NCI-H526 (cell line): ENCODE results near the gene SP8.
"Not testable (repeated sequence)": the region's sequence is repeated elsewhere in the genome, so short reads cannot be mapped to it uniquely, and the experiment has no call there.

ENCODE experiments used
- DNase-seq, 2 experiments: peaks; one replicate each; lab custom pipeline; 2025; lab: John Stamatoyannopoulos, UW

The SP8 gene

DNA sequence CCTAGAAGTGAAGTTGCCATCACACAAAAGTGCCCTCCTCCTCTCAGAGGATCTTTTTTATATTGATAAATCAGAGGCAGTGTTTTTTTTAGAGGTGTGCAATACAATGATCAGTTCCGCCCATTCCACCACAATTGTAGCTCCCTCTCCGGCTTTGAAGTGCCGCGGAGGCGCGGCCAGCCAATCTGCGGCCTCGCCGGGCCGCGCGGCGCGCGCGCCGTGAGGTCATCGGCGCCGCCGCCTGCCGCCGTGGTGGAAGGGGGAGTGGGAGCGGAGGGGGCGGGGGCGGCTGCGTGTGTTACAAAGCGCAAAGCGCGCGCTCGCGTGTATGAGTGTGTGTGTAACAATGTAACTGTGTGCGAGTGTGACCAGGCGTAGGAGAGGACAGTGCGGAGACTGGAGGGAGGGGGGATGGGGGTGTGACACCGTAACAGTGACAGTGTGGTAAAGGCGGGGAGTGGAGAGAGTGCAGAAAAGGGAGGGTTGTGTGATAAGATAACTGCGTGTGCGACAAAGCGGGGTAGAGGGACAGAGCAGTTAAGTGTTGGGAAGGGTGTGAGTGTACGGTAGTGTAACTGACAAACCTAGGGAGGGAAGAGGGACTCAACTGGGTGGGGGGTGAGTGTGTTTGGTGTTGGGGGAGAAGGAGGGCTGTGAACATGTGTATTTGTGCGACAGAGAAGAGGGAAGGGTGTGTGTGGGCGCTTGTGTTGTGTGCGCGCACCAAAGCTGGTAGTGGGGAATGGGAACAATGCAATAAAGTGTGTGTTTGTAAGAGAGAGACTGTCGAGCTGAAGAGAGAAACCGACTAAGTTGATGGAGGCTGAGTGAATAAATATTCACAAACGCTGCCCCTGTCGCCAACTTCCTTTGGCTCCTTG, at the start of gene SP8:
Gene SP8 (minus strand): TSS at position 108 of the 881 bp plus-strand sequence. CDS start 88 bp downstream, at position 20.
- DNase-seq: peak in 1 of 2 experiments; percentile 71

DNA sequence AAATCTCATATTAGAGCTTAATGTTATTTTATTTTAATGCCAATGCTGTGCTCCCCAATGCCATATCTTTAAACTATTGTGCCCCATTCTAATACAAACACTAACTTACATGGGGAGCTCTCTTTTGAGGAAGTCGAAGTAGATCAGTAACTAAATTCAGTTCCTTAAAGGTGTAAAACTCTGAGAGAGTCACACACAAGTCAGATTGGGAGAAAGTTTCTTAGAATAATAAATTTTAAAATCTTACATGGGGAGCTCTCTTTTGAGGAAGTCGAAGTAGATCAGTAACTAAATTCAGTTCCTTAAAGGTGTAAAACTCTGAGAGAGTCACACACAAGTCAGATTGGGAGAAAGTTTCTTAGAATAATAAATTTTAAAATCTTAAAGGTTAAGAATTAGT, 49.7 kb upstream of the SP8 start:
- not testable (repeated sequence) for DNase-seq

DNA sequence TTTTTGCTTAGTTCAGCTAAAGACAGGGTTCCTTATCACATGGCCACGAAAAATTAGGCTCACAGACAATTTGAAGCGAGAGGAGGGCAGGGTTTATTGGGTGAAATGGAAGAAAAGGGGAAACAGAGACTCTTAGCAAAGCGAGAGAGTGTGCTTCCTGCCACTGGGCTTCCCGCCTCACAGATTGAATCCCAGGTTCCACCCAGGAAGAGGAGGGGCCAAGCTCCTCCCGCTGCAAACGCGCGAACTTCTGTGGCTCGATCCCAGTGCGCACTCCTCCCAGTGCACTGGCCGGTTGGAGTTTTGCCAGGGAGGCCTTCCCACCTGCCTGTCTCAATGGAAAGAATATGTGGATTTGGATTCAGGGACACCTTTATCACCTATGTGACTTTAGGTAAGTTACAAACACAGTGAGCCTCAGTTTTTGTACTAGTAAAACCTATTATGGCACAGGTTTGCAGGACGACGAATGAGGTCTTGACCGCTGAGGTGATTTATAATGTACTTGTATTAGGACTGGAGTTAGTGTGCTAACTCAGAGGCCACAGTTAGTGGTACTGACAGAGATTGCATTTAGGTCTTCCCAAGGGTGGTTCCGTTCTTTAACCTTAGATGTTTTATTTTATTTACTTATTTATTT, 48.5 kb upstream of the SP8 start:
- no peak for DNase-seq

DNA sequence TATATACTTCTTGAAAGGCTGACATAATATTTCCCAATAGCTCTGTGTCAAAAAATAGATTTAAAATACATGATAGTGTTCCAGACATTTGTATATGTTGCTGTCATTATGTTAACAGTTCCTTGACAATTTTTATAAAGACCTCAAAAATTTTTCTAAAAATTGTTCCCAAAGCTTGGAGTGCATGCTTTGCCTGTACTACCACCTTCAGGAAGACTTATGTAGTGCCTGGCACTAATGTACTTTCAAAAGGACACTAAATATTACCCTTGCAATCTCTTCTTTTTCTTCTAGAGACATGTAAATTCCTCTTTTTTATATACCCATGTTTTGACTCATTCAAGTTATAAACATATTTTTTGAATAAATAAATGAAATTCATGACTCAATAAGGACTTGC, 48.0 kb upstream of the SP8 start:
- DNase-seq: no peak

DNA sequence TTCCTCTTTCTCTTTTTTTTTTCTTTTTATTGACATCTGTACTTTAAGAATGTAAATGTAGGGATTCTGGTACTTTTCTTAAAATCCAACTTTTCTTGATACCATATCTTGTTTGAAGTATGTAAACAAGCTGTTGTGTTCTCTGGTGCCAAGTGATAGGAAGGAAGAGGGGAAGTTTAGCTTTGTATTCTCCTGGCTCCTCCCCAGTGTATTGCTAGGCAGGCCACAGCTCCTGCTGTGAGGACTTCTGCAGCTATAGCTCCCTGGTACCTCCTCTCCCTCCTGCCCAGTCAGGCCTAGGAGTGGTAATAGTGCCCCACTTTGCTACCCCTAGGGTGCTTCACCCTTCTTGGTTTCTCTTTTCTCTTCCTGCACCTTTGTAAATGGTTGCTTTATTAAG, 45.3 kb upstream of the SP8 start:
- no peak for DNase-seq

DNA sequence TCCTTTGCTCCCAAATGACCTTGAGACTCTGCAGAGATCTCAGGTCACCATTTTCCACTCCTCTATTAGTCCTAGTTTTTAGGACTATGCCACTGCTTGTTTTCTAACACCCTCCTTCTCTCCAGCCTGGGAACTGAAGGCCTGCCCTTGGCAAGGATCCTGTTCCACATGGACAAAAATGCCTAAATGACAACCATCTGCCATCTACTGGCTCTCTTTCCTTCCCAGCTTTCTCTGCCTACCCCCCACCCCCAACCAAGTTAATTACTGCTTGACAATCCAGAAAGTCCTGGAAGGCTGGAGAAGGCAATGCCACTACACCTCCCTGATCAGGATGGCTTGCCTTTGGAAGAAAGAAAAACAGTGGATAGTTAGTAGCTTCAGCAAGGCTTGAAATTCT, 44.8 kb upstream of the SP8 start:
- no peak for DNase-seq

DNA sequence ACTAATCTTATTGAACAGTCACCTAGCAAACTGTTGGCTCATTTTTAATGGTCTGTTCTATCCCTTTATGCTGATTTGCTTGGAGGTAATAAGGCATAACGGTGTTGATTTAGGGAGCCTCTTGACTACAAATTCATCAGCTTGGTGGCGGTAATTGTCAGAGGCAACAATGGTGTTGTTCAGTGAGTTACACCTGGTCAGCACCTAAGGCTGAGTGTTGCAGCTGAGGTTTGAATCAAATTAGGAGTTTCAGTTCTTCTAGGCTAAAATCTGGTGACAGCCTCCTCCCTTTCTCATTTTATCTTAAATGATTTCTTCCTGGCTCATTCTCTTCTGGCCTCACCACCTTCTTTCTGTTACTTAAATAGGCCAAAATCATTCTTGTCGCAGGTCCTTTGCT, 42.3 kb upstream of the SP8 start:
- peak in 1 of 2 experiments; percentile 10 for DNase-seq

DNA sequence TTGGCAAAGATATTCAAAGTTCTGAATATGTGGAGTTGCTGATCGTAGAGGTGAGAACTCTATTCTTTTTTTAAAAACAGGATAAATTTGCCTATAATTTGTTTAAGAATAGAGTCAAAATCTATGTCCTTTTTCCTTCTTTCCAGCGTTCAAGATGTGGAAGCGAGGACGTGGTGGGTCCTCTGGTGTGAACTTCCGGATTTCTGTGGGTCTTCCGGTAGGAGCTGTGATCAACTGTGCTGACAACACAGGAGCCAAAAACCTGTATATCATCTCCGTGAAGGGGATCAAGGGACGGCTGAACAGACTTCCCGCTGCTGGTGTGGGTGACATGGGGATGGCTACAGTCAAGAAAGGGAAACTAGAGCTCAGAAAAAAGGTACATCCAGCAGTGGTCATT, 40.5 kb upstream of the SP8 start:
- DNase-seq: no peak

DNA sequence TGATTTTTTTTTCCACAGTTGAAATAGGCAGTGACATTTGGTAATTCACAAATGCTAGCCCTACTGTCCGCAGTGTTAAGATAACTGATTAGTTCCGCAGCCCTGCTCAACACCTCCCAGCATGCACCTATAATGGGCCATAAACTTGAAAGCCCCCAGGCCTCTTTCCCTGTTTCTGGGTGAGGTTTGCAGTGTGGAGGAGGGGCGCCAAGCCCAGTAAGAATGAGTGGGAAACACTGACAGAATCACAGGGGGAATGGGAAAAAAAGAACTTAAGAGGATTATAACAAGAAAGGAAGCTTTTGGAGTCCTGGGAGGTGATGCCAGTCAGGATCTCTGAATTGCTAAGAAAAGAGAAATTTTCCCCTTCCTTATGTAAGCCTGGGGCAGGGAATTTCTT, 39.6 kb upstream of the SP8 start:
- DNase-seq: no peak

DNA sequence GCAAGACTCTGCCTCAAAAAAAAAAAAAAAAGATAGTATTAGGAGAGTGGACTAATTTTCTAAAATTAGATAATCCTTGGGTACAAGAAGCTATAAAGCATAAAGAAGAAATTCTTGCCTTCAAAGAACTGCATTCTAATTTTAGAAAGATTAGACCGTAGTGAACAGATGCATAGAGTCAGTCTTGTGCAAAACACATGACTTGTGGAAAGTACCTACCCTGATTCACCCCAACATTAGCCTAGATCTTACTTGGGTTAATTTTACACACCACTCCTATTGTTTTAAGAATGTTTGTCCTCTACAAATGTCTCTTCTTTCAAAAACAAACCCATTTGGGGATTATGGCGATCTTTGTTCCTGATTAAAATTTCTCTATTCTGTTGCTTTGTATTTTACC, 38.9 kb upstream of the SP8 start:
- DNase-seq: no peak

DNA sequence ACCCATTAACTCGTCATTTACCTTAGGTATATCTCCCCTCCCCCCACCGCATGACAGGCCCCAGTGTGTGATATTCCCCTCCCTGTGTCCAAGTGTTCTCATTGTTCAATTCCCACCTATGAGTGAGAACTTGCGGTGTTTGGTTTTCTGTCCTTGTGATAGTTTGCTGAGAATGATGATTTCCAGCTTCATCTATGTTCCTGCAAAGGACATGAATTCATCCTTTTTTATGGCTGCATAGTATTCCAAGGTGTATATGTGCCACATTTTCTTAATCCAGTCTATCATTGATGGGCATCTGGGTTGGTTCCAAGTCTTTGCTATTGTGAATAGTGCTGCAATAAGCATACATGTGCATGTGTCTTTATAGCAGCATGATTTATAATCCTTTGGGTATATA, 34.7 kb upstream of the SP8 start:
- DNase-seq: not testable (repeated sequence)

DNA sequence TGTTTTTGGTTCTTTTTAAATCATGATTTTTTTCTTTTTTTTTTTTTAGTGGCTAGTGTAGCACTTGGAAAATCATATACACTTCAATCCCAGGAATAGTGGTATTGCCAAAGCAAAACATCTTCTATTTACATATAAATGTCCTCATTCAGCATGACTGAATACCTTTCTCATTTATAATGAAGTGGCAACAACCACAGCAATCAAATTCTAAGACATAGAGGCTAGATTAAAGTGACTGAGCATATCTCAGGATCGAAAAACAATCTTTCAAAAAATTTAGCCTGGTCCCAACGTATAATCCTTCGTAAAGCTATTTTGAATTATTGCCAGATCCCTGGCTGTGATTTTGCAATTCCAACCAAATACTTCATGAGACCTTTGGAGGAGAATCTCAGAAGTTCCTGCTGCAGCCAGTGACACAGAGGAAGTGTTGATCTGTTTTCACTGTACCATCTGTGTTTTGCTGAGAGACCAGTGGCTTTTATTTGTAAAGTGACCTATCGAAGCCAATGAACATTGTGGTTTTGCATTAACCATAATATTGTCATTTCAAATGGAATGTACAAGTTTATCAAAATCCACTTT, 29.8 kb upstream of the SP8 start:
- DNase-seq: no peak

DNA sequence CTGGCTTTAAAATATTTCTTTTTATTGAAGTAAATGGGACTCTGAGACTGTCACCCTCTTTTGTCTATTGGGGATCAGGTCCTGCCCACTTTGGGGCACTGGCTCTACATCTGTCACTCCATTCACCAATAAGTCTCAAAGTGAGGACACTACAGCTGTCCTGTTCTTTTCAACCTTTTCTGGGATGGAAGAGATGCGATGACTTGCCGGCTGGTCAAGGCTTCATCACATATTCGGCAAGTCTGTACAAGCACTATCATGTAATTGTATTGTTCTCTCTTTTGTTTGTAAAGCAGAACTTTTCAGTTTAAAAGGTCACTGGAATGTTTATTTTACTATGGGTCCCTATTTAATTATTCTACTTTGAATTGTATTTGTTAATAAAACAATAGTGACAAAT, 17.7 kb upstream of the SP8 start:
- DNase-seq: no peak

DNA sequence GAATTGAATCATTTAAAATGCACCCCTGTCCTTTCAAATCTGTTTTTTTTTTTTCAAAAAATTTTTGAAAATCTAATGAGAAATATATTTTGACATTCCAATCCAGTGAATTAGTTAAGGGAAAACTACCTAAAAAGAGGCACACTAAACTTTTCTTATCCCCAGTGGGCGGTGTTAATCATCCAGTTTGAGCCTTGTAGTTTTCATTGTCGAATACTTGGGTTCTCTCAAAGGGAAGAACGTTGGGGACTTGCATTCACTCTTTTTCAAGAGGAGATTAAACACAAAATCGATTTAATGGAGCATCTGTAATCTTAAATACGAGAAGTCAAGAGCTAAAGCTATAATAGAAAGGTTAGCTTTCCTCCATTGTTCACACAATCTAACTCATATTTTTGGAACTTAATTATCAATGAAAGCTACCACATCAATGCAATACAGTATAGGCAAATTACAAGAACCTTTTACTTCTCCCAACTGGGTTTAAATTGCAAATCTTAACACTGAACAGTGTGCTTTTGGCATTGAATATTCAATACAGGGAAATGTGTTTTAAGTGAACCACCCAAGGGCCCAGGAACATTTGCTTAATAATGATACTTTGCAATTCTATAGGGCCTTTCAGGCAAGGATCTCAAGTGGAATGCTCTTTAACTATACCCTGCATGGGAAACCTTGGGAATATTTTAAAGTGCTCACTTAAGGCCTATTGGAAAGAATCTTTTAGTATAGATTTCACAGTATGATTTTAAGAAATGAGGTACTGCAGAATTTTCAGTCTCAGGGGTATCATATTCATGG, 13.1 kb upstream of the SP8 start:
- peak; percentile 85 to 89 for DNase-seq

DNA sequence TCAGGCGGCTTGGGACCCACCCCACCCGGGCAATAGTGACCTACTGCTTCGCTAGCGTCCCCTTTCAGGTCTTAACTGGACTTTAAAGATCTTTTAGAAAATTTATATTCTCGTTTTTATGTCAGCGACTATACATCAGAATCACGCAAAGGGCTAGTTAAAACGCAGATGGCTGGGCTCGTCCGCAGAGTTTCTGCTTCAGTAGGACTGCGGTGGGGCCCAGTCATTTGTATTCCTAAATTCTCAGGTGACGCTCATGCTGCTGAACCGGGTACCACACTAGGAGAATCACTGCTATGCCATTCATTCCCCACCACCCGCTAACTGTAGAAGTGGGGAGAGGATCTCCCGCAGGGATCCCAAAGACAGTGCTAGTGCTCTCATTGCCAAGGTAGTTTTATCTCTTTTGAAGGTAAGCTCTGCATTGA, 12.0 kb upstream of the SP8 start:
- DNase-seq: no peak

DNA sequence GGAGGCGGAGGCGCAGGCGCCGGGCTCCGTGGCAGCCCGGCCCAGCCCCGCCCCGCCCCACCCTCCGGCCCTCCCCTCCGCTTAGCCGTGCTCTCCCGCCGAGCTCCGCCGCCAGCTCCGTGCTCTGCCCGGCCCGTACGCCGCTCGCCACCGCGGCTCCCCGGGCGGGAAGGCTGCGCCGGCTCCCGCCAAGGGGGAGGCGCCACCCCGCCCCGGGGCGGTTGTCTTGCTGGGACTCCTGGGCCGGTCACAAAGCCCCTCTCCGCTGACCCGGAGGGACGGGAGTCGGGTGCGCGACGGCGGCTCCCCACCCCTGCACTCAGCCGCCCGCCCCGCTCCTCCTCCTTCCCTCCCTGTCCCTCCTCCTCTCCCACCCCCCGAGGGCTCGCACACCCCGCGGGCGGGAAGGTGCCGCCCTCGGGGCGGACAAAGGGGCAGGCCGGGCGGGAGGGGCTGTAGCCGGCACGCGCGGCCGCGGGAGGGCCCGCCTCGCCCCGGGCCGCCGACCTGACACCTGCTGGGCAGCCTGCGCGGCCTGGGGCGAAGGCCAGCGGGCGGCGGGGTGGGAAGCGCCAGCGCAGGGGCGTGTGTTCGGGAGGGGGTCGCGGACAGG, 11.5 kb upstream of the SP8 start:
- no peak for DNase-seq

DNA sequence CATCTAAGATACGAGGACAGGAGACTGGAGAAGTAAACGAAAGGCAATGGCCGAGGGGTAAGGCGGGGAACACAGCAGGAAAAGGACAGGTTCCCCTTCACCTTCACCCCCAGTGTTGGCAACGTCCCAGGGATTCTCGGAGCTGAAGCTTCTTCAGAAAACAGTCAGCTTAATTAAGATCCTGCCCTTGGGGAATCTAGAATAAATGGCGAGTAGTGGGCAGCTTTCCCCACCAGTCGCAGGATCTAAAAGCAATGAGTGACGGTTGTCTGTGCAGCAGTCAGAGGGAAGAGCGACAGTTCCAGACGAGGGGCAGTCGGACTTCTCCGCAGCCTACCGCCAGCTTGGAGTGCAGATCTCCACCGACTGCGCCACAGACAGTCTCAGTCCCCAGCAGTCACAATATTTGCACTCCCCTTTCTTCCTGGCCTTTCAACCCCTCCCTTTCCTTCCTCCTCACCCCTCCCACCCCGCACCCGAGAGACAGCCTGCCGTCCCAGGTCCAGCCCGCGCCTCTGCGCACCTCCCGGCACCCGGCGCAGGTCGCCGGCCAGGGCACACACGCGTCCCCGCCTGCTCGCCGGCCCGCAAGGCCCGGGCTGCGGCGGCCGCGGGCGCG, 10.9 kb upstream of the SP8 start:
- peak in 1 of 2 experiments; percentile 61 for DNase-seq

DNA sequence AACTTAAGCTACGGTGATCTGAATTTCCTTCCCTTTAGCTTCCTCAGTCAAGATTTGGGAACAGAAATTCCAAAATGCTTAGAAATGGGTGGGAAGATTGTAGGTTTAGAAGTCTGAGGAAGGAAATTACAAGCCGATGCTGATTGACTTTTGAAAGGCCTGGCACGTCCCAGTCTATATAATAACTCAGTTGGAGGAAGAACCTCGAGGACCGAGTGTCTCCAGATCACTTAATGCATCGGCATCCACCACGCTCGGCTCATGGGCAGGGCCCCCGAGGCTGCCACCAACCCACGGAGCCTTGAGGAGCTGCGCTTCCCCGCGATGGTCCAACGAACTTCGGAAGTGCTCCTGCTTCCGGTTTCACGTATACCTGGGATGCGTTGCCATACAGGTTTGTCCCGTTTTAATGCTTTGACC, 10.4 kb upstream of the SP8 start:
- no peak for DNase-seq

DNA sequence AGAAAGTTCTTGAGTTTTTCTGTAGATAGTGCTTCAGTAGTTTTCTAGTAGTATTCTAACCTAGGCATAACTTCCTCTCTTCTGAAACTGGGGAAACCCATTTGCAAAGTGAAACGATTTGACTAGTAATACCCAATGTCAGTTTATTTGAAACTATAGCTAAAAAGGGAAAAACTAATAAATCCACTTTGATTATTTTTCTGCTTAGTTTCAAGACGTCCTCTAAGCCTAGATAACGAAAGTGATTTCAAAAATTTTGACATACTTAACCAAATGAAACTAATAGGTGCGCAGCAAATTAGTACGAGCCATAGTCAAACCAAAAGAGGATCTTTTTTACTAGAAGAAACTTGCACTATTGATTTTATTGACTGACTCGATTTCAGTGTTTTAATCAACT, 9.8 kb upstream of the SP8 start:
- DNase-seq: no peak

DNA sequence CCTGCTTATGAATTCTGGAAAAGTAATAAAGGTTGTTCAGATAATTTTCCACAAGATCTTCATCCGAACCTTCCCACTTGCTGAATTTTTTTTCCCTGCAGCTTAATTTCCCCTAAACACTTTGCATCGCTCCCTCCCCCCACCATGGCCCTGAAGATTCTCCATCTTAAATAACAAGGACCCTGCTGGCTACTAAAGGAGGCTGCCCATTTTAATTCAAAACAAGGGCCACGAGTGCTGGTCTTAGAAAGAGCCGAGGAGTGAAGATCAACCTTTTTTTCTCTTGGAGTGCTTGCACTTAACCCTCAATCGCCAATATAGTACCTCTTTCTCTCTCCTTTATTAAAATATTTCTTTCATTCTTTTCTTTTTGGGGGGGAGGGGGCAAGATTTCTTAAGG, 9.2 kb upstream of the SP8 start:
- no peak for DNase-seq

DNA sequence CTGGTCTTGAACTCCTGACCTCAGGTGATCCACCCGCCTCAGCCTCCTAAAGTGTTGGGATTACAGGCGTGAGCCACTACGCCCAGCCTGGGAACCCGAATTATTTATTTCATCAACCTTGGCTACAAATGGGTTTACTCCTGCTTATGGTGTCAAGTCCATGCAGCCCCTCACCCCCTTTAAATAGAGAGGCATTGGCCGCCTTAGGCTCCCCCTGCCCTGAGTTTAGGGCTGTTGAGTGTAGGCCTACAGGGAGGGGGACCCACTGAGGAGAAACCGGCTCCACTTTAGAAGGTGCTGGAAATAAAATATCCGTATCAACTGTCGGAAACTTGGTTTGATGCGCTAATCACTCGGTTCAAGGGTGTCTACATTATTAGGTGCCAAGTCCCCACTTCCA, 8.7 kb upstream of the SP8 start:
- DNase-seq: no peak
